Measurements from ENCODE around the gene ATF5.

GRCh38 chr19:49929121-49929610 is at the start of gene ATF5, which contains the start of gene NUP62:
- no peak for TF ChIP-seq CTCF (IDR thresholded peaks at IDR 0.05)
- TF ChIP-seq POLR2A (IDR thresholded peaks at IDR 0.05), result no peak
- TF ChIP-seq EP300 (IDR thresholded peaks at IDR 0.05), result no peak

Measured in ovary (tissue), 3 donors.